Measurements from ENCODE around the gene DYNLT3. TPM values are rescaled to one million over a fixed set of nuclear protein-coding genes. Genes with fewer than 3 reads are reported as not detected.

DYNLT3 gene
- total and polyA plus RNA-seq, 2 experiments from 2014 or later = 36.7 to 42.8 TPM

GRCh38 chrX:37894725-37895124 lies 47.4 kb upstream of the DYNLT3 start:
- Histone ChIP-seq H3K79me2 (no peaks in the 10 kb centered on the region), H4K20me1 (ENCODE audit: insufficient read depth, poor library complexity, severe bottlenecking) (no peaks in the 10 kb centered on the region), H3K4me3 (no peak overlapping the region), H3K27me3 (no peaks in the 10 kb centered on the region), H3K4me1 (ENCODE audit: insufficient read depth) (no peaks in the 10 kb centered on the region), H3K9me3 (ENCODE audit: low read depth) (no peaks in the 10 kb centered on the region), H3K4me2 (no peak overlapping the region), H3K27ac (no peak overlapping the region), H3K36me3 (replicated peaks; ENCODE audit: insufficient read depth, low read depth) (no peaks in the 10 kb centered on the region), H2AFZ (no peak overlapping the region), H3K9me2 (replicated peaks; ENCODE audit: insufficient read depth) (no peaks in the 10 kb centered on the region)
- DNase-seq (ENCODE audit: low spot score) = no peak
- no peak for TF ChIP-seq CTCF (IDR thresholded peaks at IDR 0.05; ENCODE audit: poor library complexity)
- TF ChIP-seq EZH2 (IDR thresholded peaks at IDR 0.05; ENCODE audit: borderline replicate concordance) = no peak
- TF ChIP-seq EZH2phosphoT487 (IDR thresholded peaks at IDR 0.05; ENCODE audit: low read depth, severe bottlenecking, unreplicated experiment) = no peak
- WGBS (ENCODE audit: low lambda C conversion rate, missing lambda C conversion rate) = 43% methylated on average over 3 of the region's 3 CpGs

- Histone ChIP-seq H3K36me3 (replicated peaks; ENCODE audit: insufficient read depth, low read depth) (no peaks in the 10 kb centered on the region), H3K9me2 (replicated peaks; ENCODE audit: insufficient read depth) (no peaks in the 10 kb centered on the region), H3K4me1 (ENCODE audit: insufficient read depth) (no peaks in the 10 kb centered on the region), H3K9me3 (ENCODE audit: low read depth) (no peaks in the 10 kb centered on the region), H3K79me2 (no peaks in the 10 kb centered on the region), H4K20me1 (ENCODE audit: insufficient read depth, poor library complexity, severe bottlenecking) (no peaks in the 10 kb centered on the region), H2AFZ (no peak overlapping the region), H3K4me3 (no peak overlapping the region), H3K27ac (no peak overlapping the region), H3K4me2 (no peak overlapping the region), H3K27me3 (no peaks in the 10 kb centered on the region)
- TF ChIP-seq CTCF (IDR thresholded peaks at IDR 0.05; ENCODE audit: poor library complexity) = no peak
- TF ChIP-seq EZH2phosphoT487 (IDR thresholded peaks at IDR 0.05; ENCODE audit: low read depth, severe bottlenecking, unreplicated experiment) = no peak
- TF ChIP-seq EZH2 (IDR thresholded peaks at IDR 0.05; ENCODE audit: borderline replicate concordance) = no peak
- WGBS (ENCODE audit: low lambda C conversion rate, missing lambda C conversion rate) = 72% methylated on average over 5 of the region's 5 CpGs
- DNase-seq (ENCODE audit: low spot score) = no peak
These were observed 40.6 kb upstream of the DYNLT3 start for GRCh38 chrX:37888010-37888409.

GRCh38 chrX:37887347-37887746 lies 40.0 kb upstream of the DYNLT3 start:
- H2AFZ ChIP-seq = no peak overlapping the region
- H3K79me2 ChIP-seq = no peaks in the 10 kb centered on the region
- H3K4me2 ChIP-seq = no peak overlapping the region
- no peak overlapping the region for H3K27ac ChIP-seq
- WGBS (ENCODE audit: low lambda C conversion rate, missing lambda C conversion rate) = 58% methylated on average over 1 of the region's 1 CpG
- no peaks in the 10 kb centered on the region for H3K9me3 ChIP-seq (ENCODE audit: low read depth)
- TF ChIP-seq EZH2phosphoT487 (IDR thresholded peaks at IDR 0.05; ENCODE audit: low read depth, severe bottlenecking, unreplicated experiment) (no peak), CTCF (IDR thresholded peaks at IDR 0.05; ENCODE audit: poor library complexity) (no peak), EZH2 (IDR thresholded peaks at IDR 0.05; ENCODE audit: borderline replicate concordance) (no peak)
- no peaks in the 10 kb centered on the region for H3K4me1 ChIP-seq (ENCODE audit: insufficient read depth)
- H3K9me2 ChIP-seq (replicated peaks; ENCODE audit: insufficient read depth) = no peaks in the 10 kb centered on the region
- DNase-seq (ENCODE audit: low spot score) = no peak
- no peaks in the 10 kb centered on the region for H3K36me3 ChIP-seq (replicated peaks; ENCODE audit: insufficient read depth, low read depth)
- no peak overlapping the region for H3K4me3 ChIP-seq
- no peaks in the 10 kb centered on the region for H4K20me1 ChIP-seq (ENCODE audit: insufficient read depth, poor library complexity, severe bottlenecking)
- no peaks in the 10 kb centered on the region for H3K27me3 ChIP-seq

DNA sequence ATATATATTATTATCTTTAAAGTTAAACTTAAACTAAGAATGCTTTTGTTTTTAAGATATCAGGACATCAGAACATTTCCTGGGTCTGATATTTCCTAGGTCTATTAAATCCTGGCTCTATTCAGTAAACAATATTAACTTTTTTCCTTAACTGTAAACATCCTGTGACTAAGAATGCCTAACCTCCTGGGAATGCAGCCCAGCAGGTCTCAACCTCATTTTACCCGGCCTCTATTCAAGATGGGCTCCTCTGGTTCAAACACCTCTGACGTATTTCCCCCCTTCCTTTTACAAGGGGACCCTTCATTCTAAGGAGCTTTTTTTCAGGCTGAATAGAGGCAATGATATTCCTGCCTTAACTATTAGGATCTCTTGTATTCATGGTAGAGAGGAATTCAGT lies 35.8 kb upstream of the DYNLT3 start:
- Histone ChIP-seq H3K4me1 (ENCODE audit: insufficient read depth) (no peaks in the 10 kb centered on the region), H4K20me1 (ENCODE audit: insufficient read depth, poor library complexity, severe bottlenecking) (no peaks in the 10 kb centered on the region), H3K27ac (no peak overlapping the region), H3K27me3 (no peaks in the 10 kb centered on the region), H3K9me3 (ENCODE audit: low read depth) (no peaks in the 10 kb centered on the region), H3K4me2 (no peak overlapping the region), H3K9me2 (replicated peaks; ENCODE audit: insufficient read depth) (no peaks in the 10 kb centered on the region), H3K4me3 (no peak overlapping the region), H3K36me3 (replicated peaks; ENCODE audit: insufficient read depth, low read depth) (no peaks in the 10 kb centered on the region), H2AFZ (no peak overlapping the region), H3K79me2 (no peaks in the 10 kb centered on the region)
- no peak for DNase-seq (ENCODE audit: low spot score)
- 59% methylated on average over 2 of the region's 2 CpGs for WGBS (ENCODE audit: low lambda C conversion rate, missing lambda C conversion rate)
- no peak for TF ChIP-seq EZH2phosphoT487 (IDR thresholded peaks at IDR 0.05; ENCODE audit: low read depth, severe bottlenecking, unreplicated experiment)
- TF ChIP-seq CTCF (IDR thresholded peaks at IDR 0.05; ENCODE audit: poor library complexity) = no peak
- TF ChIP-seq EZH2 (IDR thresholded peaks at IDR 0.05; ENCODE audit: borderline replicate concordance) = no peak

All from hepatocyte (in vitro differentiated cells).